Fibroblast of lung (primary cell): Measurements from ENCODE around the gene PTPN20.

Experiments used
- EZH2 ChIP-seq: IDR thresholded peaks from 2 replicates; pipeline ENCODE4 v1.5.1; 2012; ENCODE audit warnings: low read length, control low read depth, mild to moderate bottlenecking; ENCODE audit errors: missing control alignments
- TF ChIP-seq, protein P1 (sequence below), 2 donors: IDR thresholded peaks in 1 of 2; conservative IDR thresholded peaks in 1 of 2; 1 replicate in 1 of 2; 2 replicates in 1 of 2; pipeline ENCODE4 v1.5.1; 2011 to 2012; ENCODE audit warnings: low read length in 2 of 2, control low read depth in 1 of 2, inconsistent platforms in 1 of 2, low read depth in 1 of 2, mild to moderate bottlenecking in 1 of 2

DNA sequence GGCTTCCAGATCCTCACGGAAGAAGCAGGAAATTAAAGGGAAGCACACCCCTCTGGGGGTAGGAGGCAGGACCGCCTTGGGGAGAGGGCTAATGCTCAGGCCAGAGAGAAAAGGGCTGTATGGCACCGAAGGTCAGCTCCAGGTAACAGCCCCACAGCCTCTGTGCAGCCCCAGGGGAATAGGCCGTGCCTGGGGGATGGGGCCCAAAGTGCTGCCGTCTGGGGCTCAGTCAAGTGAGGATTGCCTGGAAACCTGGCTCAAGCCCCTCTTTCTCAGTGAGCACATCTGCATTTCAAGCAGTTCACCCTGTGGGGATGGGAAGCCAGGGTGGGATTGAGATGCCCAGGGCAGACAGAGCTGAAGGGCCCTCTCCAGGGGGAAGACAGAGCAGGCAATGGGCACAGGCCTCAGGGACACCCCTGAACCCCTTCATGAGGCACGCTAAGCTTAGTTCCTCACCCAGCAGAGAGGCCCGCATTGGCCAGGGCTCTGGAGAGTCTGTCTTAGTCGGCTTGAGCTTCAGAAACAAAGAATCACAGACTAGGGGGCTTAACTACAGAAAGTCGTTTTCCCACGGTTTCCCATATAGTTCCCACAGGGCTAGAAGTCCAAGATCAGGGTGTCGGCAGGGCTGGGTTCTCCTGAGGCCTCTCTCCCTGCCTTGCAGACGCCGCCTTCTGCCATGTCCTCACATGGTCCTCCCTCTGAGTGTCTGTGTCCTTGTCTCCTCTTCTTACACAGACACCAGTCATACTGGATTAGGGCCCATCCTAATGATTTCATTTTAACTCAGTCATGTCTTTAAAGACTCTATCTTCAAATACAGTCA lies 118.2 kb downstream of the PTPN20 start:
- TF ChIP-seq, protein P1, sequence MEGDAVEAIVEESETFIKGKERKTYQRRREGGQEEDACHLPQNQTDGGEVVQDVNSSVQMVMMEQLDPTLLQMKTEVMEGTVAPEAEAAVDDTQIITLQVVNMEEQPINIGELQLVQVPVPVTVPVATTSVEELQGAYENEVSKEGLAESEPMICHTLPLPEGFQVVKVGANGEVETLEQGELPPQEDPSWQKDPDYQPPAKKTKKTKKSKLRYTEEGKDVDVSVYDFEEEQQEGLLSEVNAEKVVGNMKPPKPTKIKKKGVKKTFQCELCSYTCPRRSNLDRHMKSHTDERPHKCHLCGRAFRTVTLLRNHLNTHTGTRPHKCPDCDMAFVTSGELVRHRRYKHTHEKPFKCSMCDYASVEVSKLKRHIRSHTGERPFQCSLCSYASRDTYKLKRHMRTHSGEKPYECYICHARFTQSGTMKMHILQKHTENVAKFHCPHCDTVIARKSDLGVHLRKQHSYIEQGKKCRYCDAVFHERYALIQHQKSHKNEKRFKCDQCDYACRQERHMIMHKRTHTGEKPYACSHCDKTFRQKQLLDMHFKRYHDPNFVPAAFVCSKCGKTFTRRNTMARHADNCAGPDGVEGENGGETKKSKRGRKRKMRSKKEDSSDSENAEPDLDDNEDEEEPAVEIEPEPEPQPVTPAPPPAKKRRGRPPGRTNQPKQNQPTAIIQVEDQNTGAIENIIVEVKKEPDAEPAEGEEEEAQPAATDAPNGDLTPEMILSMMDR (conservative IDR thresholded peaks at IDR 0.05 in 1 of 2, IDR thresholded peaks at IDR 0.05 in 1 of 2; ENCODE audit: low read depth in 1 of 2, low read length in 2 of 2) = no peak
- TF ChIP-seq EZH2 = no peak
